Endothelial cell of umbilical vein (primary cell): ENCODE measurements around the gene DLGAP5. TPM values are rescaled to one million over a fixed set of nuclear protein-coding genes. Genes with fewer than 3 reads are reported as not detected.

Source experiments
- BruUV-seq: library from RNA; stranded (reverse); fragments of 400-500 nt; replicated peaks from 2 replicates; lab custom pipeline; 2021; lab: Mats Ljungman, UMichigan
- CTCF ChIA-PET: fragments of 300-600, 350-600 bp; sonication (Branson Sonifier 250); formaldehyde crosslinking; loops from one replicate; lab custom pipeline; 2021; ENCODE audit warnings: antibody characterized with exemption, inconsistent platforms; lab: Charles Lee
- POLR2A ChIA-PET: fragments of 300-600, 350-600 bp; sonication (Branson Sonifier 250); formaldehyde crosslinking; loops from one replicate; lab custom pipeline; 2021; ENCODE audit warnings: antibody characterized with exemption, inconsistent platforms; lab: Charles Lee
- DNase-seq: peaks from one replicate; pipeline ENCODE4 v3.0.0-alpha.2; 2011; ENCODE audit warnings: low read depth, low spot score
- FAIRE-seq: peaks from 2 replicates; lab custom pipeline; 2011; peaks lifted over from hg19 to GRCh38; lab: Jason Lieb, UNC
- H2AFZ ChIP-seq: 2 replicates; pipeline ENCODE4 v1.6.0; 2012; ENCODE audit warnings: low read depth, low read length, control low read depth, inconsistent platforms
- H3K27ac ChIP-seq: 2 replicates; pipeline ENCODE4 v1.5.1; 2011; ENCODE audit warnings: low read depth, mild to moderate bottlenecking, control low read depth, low read length, moderate library complexity; ENCODE audit not compliant: insufficient read depth
- H3K27me3 ChIP-seq, 2 experiments: 2 replicates each; pipeline versions ENCODE4 v1.6.0 to v1.6.1; 2011; ENCODE audit warnings: low read length in 2 of 2, mixed read lengths in 1 of 2; ENCODE audit not compliant: control insufficient read depth in 2 of 2, insufficient read depth in 2 of 2
- H3K36me3 ChIP-seq, 2 experiments: 2 replicates in 1 of 2; 3 replicates in 1 of 2; pipeline ENCODE4 v1.5.1; 2011; ENCODE audit warnings: low read length in 2 of 2, mild to moderate bottlenecking in 1 of 2, moderate library complexity in 1 of 2; ENCODE audit not compliant: control insufficient read depth in 2 of 2, insufficient read depth in 2 of 2; ENCODE audit errors: extremely low read depth in 1 of 2
- H3K4me1 ChIP-seq: 3 replicates; pipeline ENCODE4 v1.5.1; 2011; ENCODE audit warnings: mild to moderate bottlenecking, low read length; ENCODE audit not compliant: control insufficient read depth, insufficient read depth; ENCODE audit errors: extremely low read depth
- H3K4me2 ChIP-seq: 2 replicates; pipeline ENCODE4 v1.6.1; 2011; ENCODE audit warnings: low read length, control low read depth, mixed read lengths; ENCODE audit not compliant: insufficient read depth
- H3K4me3 ChIP-seq, 3 experiments: fragments of 200-600 bp in 1 of 3; sonication (generic), shearing (Covaris generic) in 1 of 3; replicated peaks in 1 of 3; 2 replicates each; pipeline ENCODE4 v1.5.1; 2011 to 2016; ENCODE audit warnings: control low read depth in 3 of 3, low read length in 3 of 3, mild to moderate bottlenecking in 2 of 3, inconsistent platforms in 1 of 3, low read depth in 1 of 3, moderate library complexity in 1 of 3; ENCODE audit not compliant: insufficient read depth in 1 of 3
- H3K79me2 ChIP-seq: 2 replicates; pipeline ENCODE4 v1.6.0; 2012; ENCODE audit warnings: low read length, inconsistent platforms; ENCODE audit not compliant: control insufficient read depth, insufficient read depth
- H3K9ac ChIP-seq: replicated peaks from 2 replicates; pipeline ENCODE3; 2011; ENCODE audit warnings: low read length, control low read depth; ENCODE audit not compliant: insufficient read depth; ENCODE audit errors: extremely low read depth
- H3K9me1 ChIP-seq: replicated peaks from 3 replicates; pipeline ENCODE4 v1.6.0; 2011; ENCODE audit warnings: mild to moderate bottlenecking, low read length; ENCODE audit not compliant: control insufficient read depth, insufficient read depth; ENCODE audit errors: extremely low read depth
- H3K9me3 ChIP-seq: replicated peaks from 2 replicates; pipeline ENCODE4 v1.5.1; 2012; ENCODE audit warnings: low read length, inconsistent platforms; ENCODE audit not compliant: control insufficient read depth, insufficient read depth
- H4K20me1 ChIP-seq: replicated peaks from 2 replicates; pipeline ENCODE3; 2011; ENCODE audit warnings: mild to moderate bottlenecking, low read length; ENCODE audit not compliant: control insufficient read depth, insufficient read depth; ENCODE audit errors: extremely low read depth
- EZH2 ChIP-seq: IDR thresholded peaks from 2 replicates; pipeline ENCODE4 v1.6.1; 2012; ENCODE audit warnings: borderline replicate concordance, low read depth, mild to moderate bottlenecking, moderate library complexity, low read length, inconsistent platforms; ENCODE audit not compliant: severe bottlenecking
- FOS ChIP-seq: IDR thresholded peaks from 2 replicates; pipeline ENCODE4 v1.6.1; 2011; ENCODE audit warnings: mild to moderate bottlenecking, low read length, moderate library complexity, borderline replicate concordance; ENCODE audit not compliant: insufficient read depth
- JUN ChIP-seq: IDR thresholded peaks from 2 replicates; pipeline ENCODE4 v1.6.1; 2011; ENCODE audit warnings: borderline replicate concordance, low read depth; ENCODE audit not compliant: insufficient read length, insufficient read depth
- MYC ChIP-seq: IDR thresholded peaks from one replicate; pipeline ENCODE4 v1.6.1; 2011; ENCODE audit warnings: mild to moderate bottlenecking, low read depth, low read length
- POLR2AphosphoS5 ChIP-seq: IDR thresholded peaks from 2 replicates; pipeline ENCODE4 v1.6.1; 2012; ENCODE audit warnings: low read depth, mild to moderate bottlenecking, control low read depth, low read length, moderate library complexity; ENCODE audit not compliant: insufficient read depth
- dilution Hi-C: fragments of 300-500 bp; cut with MboI; formaldehyde crosslinking; loops from one replicate; pipeline ENCODE4 v1.15.0; 2019; ENCODE audit warnings: low sequenced_read_pairs; ENCODE audit not compliant: extremely low pct_ligation_motif_present
- intact Hi-C: fragments of 100-400 bp; cut with micrococcal nuclease; formaldehyde crosslinking; loops from one replicate; pipeline ENCODE4 v1.10.0; 2022
- polyA plus RNA-seq, 4 experiments: library from polyadenylated mRNA; depleted of rRNA in 3 of 4; stranded (reverse) in 3 of 4; unstranded in 1 of 4; fragments of >200 nt; gene quantifications; 2 replicates each; pipeline versions ENCODE4 v1.2.1 to v1.2.3, GENCODE V29; 2011 to 2012; ENCODE audit warnings: missing spikeins in 1 of 4
- total RNA-seq: library from RNA; stranded (reverse); gene quantifications from 2 replicates; pipeline ENCODE4 v1.2.3, GENCODE V29; 2021
- TF ChIP-seq, protein P1 (sequence below), 2 donors: IDR thresholded peaks; 1 replicate in 1 of 2; 2 replicates in 1 of 2; pipeline ENCODE4 v1.5.1; 2011; ENCODE audit warnings: low read length in 2 of 2, mild to moderate bottlenecking in 2 of 2, moderate library complexity in 2 of 2, control low read depth in 1 of 2, inconsistent platforms in 1 of 2, low read depth in 1 of 2; ENCODE audit not compliant: insufficient read depth in 1 of 2; ENCODE audit errors: extremely low read depth in 1 of 2
- TF ChIP-seq, protein P2 (sequence below): IDR thresholded peaks from 2 replicates; pipeline ENCODE4 v1.6.1; 2011; ENCODE audit not compliant: insufficient read depth, insufficient read length

The DLGAP5 gene
- total and polyA plus RNA-seq, 2 donors (not counting 3 experiments of a cell fraction or from before 2014, with no cell fraction given) = 8.3 to 83.2 TPM

DNA sequence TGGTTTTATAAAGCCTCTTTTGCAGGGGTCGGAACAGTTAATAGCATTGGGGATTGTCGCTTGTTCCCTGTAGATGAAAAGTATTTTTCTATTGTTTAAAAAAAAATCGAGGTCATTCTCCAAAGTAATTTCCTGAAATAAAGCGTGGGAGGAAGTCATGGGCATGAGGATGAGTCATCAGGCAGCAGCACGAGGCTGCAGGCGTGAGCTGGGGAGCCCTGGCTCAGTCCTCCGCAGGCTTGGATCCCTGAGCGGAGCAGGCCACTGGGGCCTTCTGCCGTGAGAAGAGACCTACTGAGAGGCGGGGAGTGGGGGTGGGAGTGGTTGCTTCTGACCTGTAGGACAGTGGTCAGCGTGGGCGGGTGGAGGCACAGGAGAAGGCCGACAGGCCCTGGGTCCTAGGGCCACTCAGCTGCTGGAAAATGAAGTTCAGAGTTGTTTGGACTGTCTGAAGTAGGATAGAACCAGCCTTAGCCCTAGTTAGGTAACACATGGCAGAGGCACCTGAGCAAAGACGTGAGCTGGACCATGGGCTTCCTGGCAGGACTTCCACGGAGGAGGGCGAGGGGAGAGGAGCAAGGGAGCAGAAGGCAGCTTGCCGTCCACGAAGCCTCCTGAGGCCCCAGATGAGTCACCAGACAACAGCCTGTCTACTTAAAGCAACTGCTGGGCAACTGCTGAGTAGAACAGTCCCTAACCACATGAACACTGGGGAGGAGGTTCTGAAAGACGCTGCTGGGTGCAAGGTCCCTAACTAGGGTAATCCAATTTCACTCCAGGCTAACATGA is 83.4 kb downstream of the DLGAP5 start:
- H4K20me1 ChIP-seq = no peaks in the 10 kb centered on the region
- intact Hi-C loops (loop anchor here (1.0 kb wide), 1 partner anchor 21 kb away; the partner anchor contains the start of gene LGALS3), dilution Hi-C loops (no loop called here)
- peaks cover 26% of the 10 kb centered on the region for H3K4me1 ChIP-seq
- H3K4me2 ChIP-seq = peak overlapping the region; percentile 48
- no peaks in the 10 kb centered on the region for H3K9me3 ChIP-seq
- FAIRE-seq (peak; percentile 94), DNase-seq (peak; percentile 94)
- POLR2A ChIA-PET = interaction anchor here (0.7 to 1.3 kb wide), 3 partner anchors 10 to 30 kb away, joined by 3 read pairs; no protein-coding TSS in a partner anchor
- H3K4me3 ChIP-seq = no peak overlapping the region
- TSS peak; percentile 57 for BruUV-seq
- H2AFZ ChIP-seq = peak overlapping the region; percentile 89
- no peaks in the 10 kb centered on the region for H3K79me2 ChIP-seq
- H3K27me3 ChIP-seq = no peaks in the 10 kb centered on the region
- H3K9me1 ChIP-seq = no peaks in the 10 kb centered on the region
- CTCF ChIA-PET = interaction anchor here (0.6 to 2.0 kb wide), 9 partner anchors 10 to 82 kb away, joined by 3 to 8 read pairs (median 4); partner anchors contain the start of gene MAPK1IP1L
- peak overlapping the region; percentile 90 for H3K9ac ChIP-seq
- TF ChIP-seq POLR2AphosphoS5 (peak; percentile 75), FOS (peak; percentile 93), MYC (peak; percentile 93), JUN (peak; percentile 99), EZH2 (no peak)
- TF ChIP-seq, protein P1, sequence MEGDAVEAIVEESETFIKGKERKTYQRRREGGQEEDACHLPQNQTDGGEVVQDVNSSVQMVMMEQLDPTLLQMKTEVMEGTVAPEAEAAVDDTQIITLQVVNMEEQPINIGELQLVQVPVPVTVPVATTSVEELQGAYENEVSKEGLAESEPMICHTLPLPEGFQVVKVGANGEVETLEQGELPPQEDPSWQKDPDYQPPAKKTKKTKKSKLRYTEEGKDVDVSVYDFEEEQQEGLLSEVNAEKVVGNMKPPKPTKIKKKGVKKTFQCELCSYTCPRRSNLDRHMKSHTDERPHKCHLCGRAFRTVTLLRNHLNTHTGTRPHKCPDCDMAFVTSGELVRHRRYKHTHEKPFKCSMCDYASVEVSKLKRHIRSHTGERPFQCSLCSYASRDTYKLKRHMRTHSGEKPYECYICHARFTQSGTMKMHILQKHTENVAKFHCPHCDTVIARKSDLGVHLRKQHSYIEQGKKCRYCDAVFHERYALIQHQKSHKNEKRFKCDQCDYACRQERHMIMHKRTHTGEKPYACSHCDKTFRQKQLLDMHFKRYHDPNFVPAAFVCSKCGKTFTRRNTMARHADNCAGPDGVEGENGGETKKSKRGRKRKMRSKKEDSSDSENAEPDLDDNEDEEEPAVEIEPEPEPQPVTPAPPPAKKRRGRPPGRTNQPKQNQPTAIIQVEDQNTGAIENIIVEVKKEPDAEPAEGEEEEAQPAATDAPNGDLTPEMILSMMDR (IDR thresholded peaks at IDR 0.05; ENCODE audit: extremely low read depth in 1 of 2, insufficient read depth in 1 of 2, low read depth in 1 of 2, low read length in 2 of 2) = no peak
- TF ChIP-seq, protein P2, sequence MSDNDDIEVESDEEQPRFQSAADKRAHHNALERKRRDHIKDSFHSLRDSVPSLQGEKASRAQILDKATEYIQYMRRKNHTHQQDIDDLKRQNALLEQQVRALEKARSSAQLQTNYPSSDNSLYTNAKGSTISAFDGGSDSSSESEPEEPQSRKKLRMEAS = peak; percentile 96
- no peaks in the 10 kb centered on the region for H3K36me3 ChIP-seq
- H3K27ac ChIP-seq = peak overlapping the region; percentile 99
